GM10266 (cell line): ENCODE results near the gene MYH11.
"Not testable (repeated sequence)": the region's sequence is repeated elsewhere in the genome, so short reads cannot be mapped to it uniquely, and the experiment has no call there.

Experiments used
- DNase-seq: peaks from one replicate; pipeline ENCODE4 v3.0.0; 2012; ENCODE audit errors: extremely low spot score
- TF ChIP-seq, protein P1 (sequence below): IDR thresholded peaks from 2 replicates; pipeline ENCODE4 v1.5.1; 2012; ENCODE audit warnings: mild to moderate bottlenecking, low read depth; ENCODE audit not compliant: control insufficient read depth, insufficient read depth; ENCODE audit errors: missing control alignments

Gene MYH11

DNA sequence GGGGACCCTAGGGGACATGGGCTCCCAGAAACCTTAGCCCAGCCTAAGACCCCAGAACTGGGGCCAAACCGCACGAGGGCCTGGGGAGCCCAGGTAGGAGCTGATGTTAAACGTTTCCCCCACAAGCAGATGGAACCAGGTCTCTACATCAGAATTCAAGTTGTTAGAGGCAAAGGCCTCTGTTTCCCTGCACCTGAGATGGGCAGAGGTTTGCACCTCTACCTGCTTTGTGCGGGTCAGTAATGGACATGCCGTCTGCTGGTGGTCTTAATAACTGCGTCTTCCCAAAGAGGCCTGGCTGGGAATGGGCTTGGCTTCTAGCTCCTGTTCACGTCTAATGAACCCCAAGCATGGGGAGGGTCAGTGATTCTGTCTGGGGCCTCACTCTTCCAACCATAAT, 127.7 kb downstream of the MYH11 start:
- TF ChIP-seq, protein P1, sequence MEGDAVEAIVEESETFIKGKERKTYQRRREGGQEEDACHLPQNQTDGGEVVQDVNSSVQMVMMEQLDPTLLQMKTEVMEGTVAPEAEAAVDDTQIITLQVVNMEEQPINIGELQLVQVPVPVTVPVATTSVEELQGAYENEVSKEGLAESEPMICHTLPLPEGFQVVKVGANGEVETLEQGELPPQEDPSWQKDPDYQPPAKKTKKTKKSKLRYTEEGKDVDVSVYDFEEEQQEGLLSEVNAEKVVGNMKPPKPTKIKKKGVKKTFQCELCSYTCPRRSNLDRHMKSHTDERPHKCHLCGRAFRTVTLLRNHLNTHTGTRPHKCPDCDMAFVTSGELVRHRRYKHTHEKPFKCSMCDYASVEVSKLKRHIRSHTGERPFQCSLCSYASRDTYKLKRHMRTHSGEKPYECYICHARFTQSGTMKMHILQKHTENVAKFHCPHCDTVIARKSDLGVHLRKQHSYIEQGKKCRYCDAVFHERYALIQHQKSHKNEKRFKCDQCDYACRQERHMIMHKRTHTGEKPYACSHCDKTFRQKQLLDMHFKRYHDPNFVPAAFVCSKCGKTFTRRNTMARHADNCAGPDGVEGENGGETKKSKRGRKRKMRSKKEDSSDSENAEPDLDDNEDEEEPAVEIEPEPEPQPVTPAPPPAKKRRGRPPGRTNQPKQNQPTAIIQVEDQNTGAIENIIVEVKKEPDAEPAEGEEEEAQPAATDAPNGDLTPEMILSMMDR: no peak

DNA sequence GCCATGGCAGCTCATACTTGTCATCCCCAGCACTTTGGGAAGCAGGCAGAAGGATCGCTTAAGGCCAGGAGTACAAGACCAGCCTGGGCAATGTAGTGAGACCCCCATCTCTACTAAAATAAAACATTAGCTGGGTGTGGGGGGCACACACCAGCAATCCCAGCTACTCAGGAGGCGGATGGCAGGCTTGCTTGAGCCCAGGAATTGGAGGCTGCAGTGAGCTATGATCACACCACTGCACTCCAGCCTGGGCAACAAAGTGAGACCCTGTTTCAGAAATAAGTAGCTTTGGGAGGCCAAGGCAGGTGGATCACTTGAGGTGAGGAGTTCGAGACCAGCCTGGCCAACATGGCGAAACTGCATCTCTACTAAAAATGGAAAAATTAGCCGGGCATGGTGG, 129.1 kb downstream of the MYH11 start:
- DNase-seq: not testable (repeated sequence)

More for the DNA sequence above, 127.7 kb downstream of the MYH11 start:
- DNase-seq: no peak

DNA sequence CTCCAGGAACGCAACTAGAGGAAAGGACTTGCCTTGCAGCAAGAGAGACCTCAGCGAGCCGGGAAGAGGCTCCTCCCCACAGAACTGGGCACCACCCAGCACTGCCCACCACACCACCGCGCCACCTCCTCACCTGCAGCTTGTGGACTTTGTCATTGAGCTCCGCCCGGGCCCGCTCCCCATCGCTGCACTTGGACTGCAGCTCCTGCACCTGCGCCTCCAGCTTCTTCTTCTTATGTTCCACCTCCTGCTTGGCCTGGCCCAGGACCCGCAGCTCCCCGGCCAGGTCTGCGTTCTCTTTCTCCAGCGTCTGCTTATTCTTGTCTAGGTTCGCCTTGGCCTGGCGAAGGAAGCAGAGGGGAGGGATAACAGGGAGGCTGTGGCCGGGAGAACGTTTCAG, 130.1 kb downstream of the MYH11 start:
- no peak for DNase-seq

DNA sequence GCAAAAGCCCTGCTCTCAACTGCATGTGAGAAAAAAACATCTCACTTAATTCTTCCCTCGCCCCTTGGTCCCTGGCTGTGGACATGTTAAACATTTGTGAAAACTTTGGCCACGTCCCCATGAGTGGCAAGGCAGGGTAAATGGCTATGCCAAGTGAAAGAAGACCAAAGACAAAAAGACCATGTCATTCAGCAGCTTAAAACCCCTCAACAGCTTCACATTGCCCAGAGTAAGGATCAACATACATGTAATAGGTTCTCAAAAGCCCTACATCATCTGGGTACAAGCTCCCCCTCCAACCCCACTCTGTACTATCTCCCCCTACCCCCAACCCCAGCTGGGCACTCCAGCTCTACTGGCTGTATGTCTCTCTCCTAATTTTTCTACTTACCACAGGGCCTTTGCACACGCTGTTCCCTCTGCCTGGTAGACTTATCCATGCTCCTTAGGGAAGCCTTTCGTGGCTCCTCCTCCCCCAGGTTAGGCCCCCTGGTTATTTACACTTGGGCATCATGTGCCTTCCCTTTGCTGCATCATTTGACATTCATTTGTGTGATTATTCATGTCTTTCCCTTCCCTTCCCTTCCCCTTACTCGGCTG, 131.1 kb downstream of the MYH11 start:
- TF ChIP-seq, protein P1: no peak
- no peak for DNase-seq

More for the DNA sequence above, 130.1 kb downstream of the MYH11 start:
- TF ChIP-seq, protein P1: no peak

DNA sequence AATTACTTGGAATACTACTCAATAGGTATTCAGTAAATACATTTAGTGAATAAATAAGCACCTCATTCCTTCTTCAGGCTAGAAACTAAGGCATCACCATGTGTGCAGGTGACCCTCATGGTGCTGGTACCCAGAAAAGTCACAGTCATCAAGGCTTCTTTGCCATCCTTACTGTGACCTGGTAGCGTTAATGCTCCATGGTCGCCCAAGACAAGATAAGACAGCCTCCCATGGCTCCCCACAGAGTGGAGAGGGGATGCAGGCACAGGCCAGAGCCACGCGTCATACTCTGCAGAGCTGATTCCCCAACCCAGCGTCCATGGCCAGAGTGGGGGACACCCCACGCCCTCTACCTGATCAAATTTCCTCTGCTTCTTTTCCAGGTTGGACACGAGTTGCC, 133.0 kb downstream of the MYH11 start:
- DNase-seq: no peak

DNA sequence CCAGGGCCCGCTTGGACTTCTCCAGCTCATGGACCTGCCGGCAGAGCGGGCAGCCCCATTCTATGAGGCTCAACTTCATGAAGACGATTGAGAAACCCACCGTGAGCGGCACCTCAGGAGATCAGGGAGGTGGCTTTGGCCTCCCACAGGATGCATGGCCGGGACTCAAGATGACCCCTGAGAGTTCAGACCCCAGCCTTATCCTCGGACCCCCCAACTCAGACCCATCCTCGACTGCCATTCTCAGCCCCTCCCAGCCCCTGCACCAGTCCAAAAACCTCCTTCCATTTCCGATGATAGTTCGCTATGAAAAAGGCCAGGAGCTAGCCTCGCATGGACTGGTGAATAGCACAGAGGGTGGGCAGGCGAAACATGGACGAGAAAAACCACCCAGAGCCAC, 135.8 kb downstream of the MYH11 start:
- no peak for DNase-seq
- TF ChIP-seq, protein P1: no peak

More for the DNA sequence above, 133.0 kb downstream of the MYH11 start:
- TF ChIP-seq, protein P1: no peak

DNA sequence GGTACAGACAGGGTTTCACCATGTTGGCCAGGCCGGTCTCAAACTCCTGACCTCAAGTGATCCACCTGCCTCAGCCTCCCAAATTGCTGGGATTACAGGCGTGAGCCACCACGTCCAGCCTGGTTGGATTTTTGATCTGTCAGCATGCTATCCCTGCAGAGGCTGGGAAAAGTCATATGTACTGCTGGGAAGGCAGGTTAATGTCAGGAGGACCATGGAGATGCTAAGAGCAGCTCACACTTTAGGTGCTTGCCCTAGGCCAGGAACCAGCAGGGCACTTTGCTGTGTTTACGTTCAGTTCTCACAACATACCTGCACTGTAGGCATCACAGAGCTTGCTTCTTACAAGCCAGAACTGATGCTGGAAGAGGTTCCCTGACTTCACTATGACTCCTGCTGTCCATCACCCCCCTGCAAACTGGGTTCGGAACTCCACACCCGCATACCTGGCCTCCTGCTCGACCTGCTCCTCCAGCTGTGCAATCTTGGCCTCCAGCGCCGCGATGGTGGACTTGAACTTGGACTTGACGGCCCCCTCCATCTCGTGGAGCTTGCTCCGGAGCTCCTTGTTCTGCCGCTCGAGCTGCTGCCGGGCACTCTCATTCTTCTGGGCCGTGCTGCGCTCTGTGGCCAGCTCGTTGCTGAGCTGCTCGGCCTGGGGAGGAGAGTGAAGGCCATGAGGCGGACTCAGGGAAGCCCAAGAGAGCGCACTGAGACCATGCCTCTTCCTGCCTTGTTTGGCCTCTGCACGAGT, 140.0 kb downstream of the MYH11 start:
- DNase-seq: no peak
- TF ChIP-seq, protein P1: no peak
